GOT3 (cell line): ENCODE results near the gene LRCH1.

Source experiments
- DNase-seq: peaks from one replicate; lab custom pipeline; 2025; ENCODE audit warnings: mixed read lengths; lab: John Stamatoyannopoulos, UW

Gene LRCH1

GRCh38 chr13:46664195-46664594, 111.2 kb downstream of the LRCH1 start:
- DNase-seq, result no peak

GRCh38 chr13:46665248-46665632, 112.3 kb downstream of the LRCH1 start:
- DNase-seq, result no peak

GRCh38 chr13:46665633-46666482, 112.9 kb downstream of the LRCH1 start:
- DNase-seq, result no peak

- no peak for DNase-seq
Measured at GRCh38 chr13:46666727-46667456, 113.9 kb downstream of the LRCH1 start.

- no peak for DNase-seq
Measured at GRCh38 chr13:46667687-46668281, 114.8 kb downstream of the LRCH1 start.

GRCh38 chr13:46668302-46668720, 115.3 kb downstream of the LRCH1 start:
- DNase-seq, result no peak

- DNase-seq, result no peak
Measured at GRCh38 chr13:46668931-46669525, 116.1 kb downstream of the LRCH1 start.

GRCh38 chr13:46672338-46673090, 119.5 kb downstream of the LRCH1 start:
- no peak for DNase-seq

GRCh38 chr13:46675016-46675415, 122.0 kb downstream of the LRCH1 start:
- DNase-seq, result no peak

GRCh38 chr13:46676378-46676725, 123.4 kb downstream of the LRCH1 start:
- DNase-seq, result no peak

GRCh38 chr13:46679369-46680120, 126.6 kb downstream of the LRCH1 start:
- DNase-seq, result no peak

GRCh38 chr13:46682015-46682414, 129.0 kb downstream of the LRCH1 start:
- DNase-seq, result no peak

GRCh38 chr13:46682707-46683106, 129.7 kb downstream of the LRCH1 start:
- DNase-seq, result no peak

GRCh38 chr13:46683676-46684260, 130.8 kb downstream of the LRCH1 start:
- no peak for DNase-seq

- DNase-seq, result no peak
Measured at GRCh38 chr13:46684287-46685001, 131.5 kb downstream of the LRCH1 start.

- no peak for DNase-seq
Measured at GRCh38 chr13:46685006-46685730, 132.2 kb downstream of the LRCH1 start.

- DNase-seq, result no peak
Measured at GRCh38 chr13:46686171-46686570, 133.2 kb downstream of the LRCH1 start.

GRCh38 chr13:46687810-46688209, 134.8 kb downstream of the LRCH1 start:
- DNase-seq, result no peak

GRCh38 chr13:46688306-46688705, 135.3 kb downstream of the LRCH1 start:
- no peak for DNase-seq
